ENCODE data around the gene MARCHF10. TPM values are rescaled to one million over a fixed set of nuclear protein-coding genes. Genes with fewer than 3 reads are reported as not detected.

Gene MARCHF10
- total and polyA plus RNA-seq, 9 of the 15 experiments (the other 6 are each of a cell fraction or from before 2014, with no cell fraction given): not detected

DNA sequence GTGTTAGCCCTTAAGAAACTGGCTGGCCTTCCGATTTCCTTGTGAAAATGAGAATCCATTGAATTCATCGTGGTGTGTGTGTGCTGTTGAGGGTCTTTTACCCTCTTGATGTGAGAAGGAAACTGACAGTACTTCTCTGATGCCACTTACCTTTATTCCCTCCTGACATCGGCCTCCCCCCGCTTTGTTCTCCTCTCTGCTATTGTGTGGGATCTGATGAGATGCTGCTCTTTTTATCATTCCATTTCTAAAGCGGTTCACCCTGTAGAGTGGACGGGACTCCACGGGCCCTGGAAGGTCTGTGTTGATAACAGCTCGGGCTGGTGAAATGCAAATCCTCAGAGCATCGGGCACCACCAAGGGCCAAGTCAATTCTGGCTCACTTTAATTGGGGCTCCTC is 69.8 kb downstream of the MARCHF10 start:
- Histone ChIP-seq H3K36me3 (ENCODE audit: control insufficient read depth, insufficient read depth, low read length) (no peaks in the 10 kb centered on the region), H3K4me3 (no peak overlapping the region), H3K9ac (ENCODE audit: insufficient read depth in 1 of 2, low read depth in 2 of 2, low read length in 2 of 2) (no peak overlapping the region), H3K4me1 (replicated peaks in 1 of 2; ENCODE audit: control insufficient read depth in 2 of 2, insufficient read depth in 2 of 2, low read length in 2 of 2) (no peaks in the 10 kb centered on the region), H3K27me3 (ENCODE audit: control insufficient read depth in 2 of 2, insufficient read depth in 2 of 2, low read length in 2 of 2) (peaks cover 22 to 30% of the 10 kb centered on the region in 2 experiments), H3K9me1 (ENCODE audit: control insufficient read depth, insufficient read depth, low read length) (no peaks in the 10 kb centered on the region), H3K79me2 (ENCODE audit: control insufficient read depth, insufficient read depth, low read length) (no peaks in the 10 kb centered on the region), H3K9me3 (replicated peaks; ENCODE audit: control insufficient read depth, insufficient read depth, low read depth, low read length) (no peaks in the 10 kb centered on the region), H3K27ac (ENCODE audit: extremely low read depth, low read depth, low read length) (no peak overlapping the region), H4K20me1 (replicated peaks; ENCODE audit: control insufficient read depth, insufficient read depth, low read length) (no peaks in the 10 kb centered on the region), H3K4me2 (ENCODE audit: insufficient read depth, low read length) (no peak overlapping the region), H2AFZ (ENCODE audit: low read depth, low read length) (no peak overlapping the region)
- ChIA-PET POLR2A (no interaction called here), CTCF (ENCODE audit: low intra/inter-chr PET ratio) (no interaction called here)
- DNase-seq (ENCODE audit: extremely low read depth in 1 of 4, low spot score in 3 of 4): no peak
- TF ChIP-seq, protein P1, sequence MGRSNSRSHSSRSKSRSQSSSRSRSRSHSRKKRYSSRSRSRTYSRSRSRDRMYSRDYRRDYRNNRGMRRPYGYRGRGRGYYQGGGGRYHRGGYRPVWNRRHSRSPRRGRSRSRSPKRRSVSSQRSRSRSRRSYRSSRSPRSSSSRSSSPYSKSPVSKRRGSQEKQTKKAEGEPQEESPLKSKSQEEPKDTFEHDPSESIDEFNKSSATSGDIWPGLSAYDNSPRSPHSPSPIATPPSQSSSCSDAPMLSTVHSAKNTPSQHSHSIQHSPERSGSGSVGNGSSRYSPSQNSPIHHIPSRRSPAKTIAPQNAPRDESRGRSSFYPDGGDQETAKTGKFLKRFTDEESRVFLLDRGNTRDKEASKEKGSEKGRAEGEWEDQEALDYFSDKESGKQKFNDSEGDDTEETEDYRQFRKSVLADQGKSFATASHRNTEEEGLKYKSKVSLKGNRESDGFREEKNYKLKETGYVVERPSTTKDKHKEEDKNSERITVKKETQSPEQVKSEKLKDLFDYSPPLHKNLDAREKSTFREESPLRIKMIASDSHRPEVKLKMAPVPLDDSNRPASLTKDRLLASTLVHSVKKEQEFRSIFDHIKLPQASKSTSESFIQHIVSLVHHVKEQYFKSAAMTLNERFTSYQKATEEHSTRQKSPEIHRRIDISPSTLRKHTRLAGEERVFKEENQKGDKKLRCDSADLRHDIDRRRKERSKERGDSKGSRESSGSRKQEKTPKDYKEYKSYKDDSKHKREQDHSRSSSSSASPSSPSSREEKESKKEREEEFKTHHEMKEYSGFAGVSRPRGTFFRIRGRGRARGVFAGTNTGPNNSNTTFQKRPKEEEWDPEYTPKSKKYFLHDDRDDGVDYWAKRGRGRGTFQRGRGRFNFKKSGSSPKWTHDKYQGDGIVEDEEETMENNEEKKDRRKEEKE (IDR thresholded peaks at IDR 0.05; ENCODE audit: borderline replicate concordance in 1 of 2, control insufficient read depth in 1 of 2, low read depth in 2 of 2, low read length in 1 of 2): no peak
- TF ChIP-seq, protein P2, sequence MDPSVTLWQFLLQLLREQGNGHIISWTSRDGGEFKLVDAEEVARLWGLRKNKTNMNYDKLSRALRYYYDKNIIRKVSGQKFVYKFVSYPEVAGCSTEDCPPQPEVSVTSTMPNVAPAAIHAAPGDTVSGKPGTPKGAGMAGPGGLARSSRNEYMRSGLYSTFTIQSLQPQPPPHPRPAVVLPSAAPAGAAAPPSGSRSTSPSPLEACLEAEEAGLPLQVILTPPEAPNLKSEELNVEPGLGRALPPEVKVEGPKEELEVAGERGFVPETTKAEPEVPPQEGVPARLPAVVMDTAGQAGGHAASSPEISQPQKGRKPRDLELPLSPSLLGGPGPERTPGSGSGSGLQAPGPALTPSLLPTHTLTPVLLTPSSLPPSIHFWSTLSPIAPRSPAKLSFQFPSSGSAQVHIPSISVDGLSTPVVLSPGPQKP (CRISPR knock-in tag; IDR thresholded peaks at IDR 0.05): no peak
- no peak for FAIRE-seq
- in situ Hi-C loops (cut with MboI): no loop called here
- no peak for ATAC-seq
- WGBS (ENCODE audit: insufficient coverage, low coverage, missing lambda C conversion rate): 0% methylated on average over 9 of the region's 9 CpGs
- intact Hi-C loops (cut with micrococcal nuclease): no loop called here
- BruUV-seq (replicated peaks): no TSS peak

All from K562 (cell line).